KOPT-K1 (cell line): ENCODE results near the gene NPLOC4.
"Not testable (repeated sequence)": the region's sequence is repeated elsewhere in the genome, so short reads cannot be mapped to it uniquely, and the experiment has no call there.

Experiments used
- H3K27ac ChIP-seq: fragments of 200-600 bp; sonication (generic); 2 replicates; pipeline ENCODE4 v1.5.1; 2016; ENCODE audit warnings: antibody characterized with exemption, mild to moderate bottlenecking, low read depth, low read length; ENCODE audit not compliant: poor library complexity, severe bottlenecking
- H3K36me3 ChIP-seq: fragments of 200-600 bp; sonication (generic); 2 replicates; pipeline ENCODE4 v1.5.1; 2017; ENCODE audit warnings: antibody characterized with exemption, mild to moderate bottlenecking, low read length, moderate library complexity; ENCODE audit not compliant: insufficient read depth
- H3K9me3 ChIP-seq: fragments of 200-600 bp; sonication (generic); 2 replicates; pipeline ENCODE4 v1.5.1; 2017; ENCODE audit warnings: antibody characterized with exemption, low read length, mild to moderate bottlenecking; ENCODE audit not compliant: insufficient read depth, poor library complexity, severe bottlenecking

Gene NPLOC4

DNA sequence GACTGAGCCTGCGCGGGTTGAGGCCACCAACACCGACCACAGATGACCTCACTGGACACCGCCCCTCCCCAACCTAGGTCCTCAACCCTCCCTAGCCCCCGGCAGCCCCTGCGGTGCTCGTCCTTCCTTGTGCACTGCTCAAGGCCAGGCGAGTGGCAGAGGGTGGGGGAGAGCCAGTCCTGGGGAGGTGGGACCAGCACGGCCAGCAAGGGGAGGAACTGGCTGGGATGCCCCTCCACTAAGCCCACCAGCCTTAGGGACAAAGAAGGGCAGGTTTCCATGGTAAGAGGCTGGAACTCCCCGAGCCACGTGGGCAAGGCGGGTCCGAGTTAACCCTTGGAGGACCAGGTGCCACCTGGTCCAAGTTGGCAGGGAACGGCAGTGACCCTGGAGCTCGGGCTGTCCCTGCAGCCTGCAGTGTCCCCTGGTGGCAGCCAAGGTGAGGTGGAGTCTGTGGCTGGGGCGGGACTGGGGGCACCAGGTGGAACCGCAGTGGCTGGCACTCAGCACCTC lies 99.5 kb downstream of the NPLOC4 start:
- Histone ChIP-seq H3K36me3 (peaks cover 48% of the 10 kb centered on the region; the same call in 1 of the 2 replicates), H3K27ac (no peak overlapping the region), H3K9me3 (no peaks in the 10 kb centered on the region)

DNA sequence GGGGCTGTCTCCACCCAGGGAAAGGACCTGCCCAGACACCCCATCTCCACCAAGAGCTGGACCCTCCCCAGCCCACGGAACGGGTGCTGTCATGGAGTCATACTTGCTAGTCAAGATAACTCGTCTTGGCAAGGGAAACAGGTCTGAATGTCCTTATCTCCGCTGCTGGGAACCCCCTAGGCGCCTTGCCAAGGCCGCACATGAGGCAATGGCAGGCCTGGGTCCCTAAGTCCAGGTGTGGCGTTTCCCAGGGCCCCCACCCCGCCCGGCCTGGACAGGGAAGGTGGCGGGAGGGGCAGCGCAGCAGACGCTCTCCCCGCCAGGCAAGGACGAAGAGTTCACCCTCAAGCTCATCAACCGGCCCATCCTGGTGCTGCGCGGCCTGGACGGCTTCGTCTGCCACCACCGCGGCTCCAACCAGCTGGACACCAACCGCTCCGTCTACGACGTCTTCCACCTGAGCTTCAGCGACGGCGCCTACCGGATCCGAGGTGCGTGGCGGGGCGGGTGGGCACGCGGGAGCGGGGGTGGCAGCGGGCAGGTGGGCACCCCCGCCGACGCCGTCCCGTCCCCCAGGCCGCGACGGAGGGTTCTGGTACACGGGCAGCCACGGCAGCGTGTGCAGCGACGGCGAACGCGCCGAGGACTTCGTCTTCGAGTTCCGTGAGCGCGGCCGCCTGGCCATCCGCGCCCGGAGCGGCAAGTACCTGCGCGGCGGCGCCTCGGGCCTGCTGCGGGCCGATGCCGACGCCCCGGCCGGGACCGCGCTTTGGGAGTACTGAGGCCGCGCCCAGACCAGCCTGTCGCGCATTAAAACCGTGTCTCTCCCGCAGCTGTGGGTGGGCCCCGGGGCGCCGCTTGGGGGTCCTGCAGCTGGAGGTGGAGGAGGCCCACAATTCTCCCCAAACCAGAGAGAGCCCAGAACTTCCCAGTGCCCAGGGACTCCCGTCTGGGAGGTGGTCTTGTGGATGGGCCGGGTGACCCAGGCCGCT lies 100.3 kb downstream of the NPLOC4 start:
- Histone ChIP-seq H3K27ac (no peak overlapping the region), H3K36me3 (peaks cover 43% of the 10 kb centered on the region; the same call in 1 of the 2 replicates), H3K9me3 (no peaks in the 10 kb centered on the region)

DNA sequence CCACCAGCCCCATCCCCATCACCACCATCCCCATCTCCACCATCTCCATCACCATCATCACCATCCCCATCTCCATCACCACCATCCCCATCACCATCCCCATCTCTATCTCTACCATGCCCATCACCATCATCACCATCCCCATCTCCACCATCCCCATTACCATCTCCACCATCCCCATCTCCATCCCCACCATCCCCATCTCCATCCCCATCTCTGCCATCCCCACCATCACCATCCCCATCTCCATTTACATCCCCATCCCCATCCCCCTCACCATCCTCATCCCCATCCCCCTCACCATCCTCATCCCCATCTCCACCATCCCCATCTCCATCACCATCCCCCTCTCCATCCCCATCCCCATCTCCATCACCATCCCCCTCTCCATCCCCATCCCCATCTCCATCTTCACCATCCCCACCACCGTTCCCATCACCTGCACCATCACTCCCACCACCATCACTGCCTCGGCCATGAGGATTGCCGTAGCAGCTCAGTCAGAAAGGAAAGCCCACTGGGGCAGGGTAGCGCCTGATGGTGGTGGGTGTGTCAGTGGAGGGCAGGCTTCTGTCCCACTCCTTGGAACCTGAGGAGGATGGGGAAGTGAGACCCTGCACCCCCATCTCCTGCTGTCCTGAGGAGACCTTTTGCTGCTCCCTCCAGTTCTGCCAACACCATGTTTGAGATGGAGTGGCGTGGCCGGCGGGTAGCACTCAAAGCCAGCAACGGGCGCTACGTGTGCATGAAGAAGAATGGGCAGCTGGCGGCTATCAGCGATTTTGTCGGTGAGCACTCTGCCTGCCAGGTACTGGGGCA lies 101.2 kb downstream of the NPLOC4 start:
- Histone ChIP-seq H3K27ac (no peak overlapping the region), H3K9me3 (no peaks in the 10 kb centered on the region), H3K36me3 (peaks cover 34% of the 10 kb centered on the region; the same call in 1 of the 2 replicates)

DNA sequence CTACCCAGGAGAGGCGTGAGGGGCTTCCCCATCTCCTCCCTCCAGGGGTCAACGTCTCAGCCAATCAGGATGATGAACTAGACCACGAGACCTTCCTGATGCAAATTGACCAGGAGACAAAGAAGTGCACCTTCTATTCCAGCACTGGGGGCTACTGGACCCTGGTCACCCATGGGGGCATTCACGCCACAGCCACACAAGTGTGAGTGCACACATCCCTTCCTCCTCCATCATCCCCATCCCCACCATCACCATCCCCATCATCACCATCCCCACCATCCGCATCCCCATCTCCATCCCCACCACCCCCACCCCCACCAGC lies 101.9 kb downstream of the NPLOC4 start:
- H3K27ac ChIP-seq: no peak overlapping the region
- peaks cover 27% of the 10 kb centered on the region; the same call in 1 of the 2 replicates for H3K36me3 ChIP-seq
- no peaks in the 10 kb centered on the region for H3K9me3 ChIP-seq

DNA sequence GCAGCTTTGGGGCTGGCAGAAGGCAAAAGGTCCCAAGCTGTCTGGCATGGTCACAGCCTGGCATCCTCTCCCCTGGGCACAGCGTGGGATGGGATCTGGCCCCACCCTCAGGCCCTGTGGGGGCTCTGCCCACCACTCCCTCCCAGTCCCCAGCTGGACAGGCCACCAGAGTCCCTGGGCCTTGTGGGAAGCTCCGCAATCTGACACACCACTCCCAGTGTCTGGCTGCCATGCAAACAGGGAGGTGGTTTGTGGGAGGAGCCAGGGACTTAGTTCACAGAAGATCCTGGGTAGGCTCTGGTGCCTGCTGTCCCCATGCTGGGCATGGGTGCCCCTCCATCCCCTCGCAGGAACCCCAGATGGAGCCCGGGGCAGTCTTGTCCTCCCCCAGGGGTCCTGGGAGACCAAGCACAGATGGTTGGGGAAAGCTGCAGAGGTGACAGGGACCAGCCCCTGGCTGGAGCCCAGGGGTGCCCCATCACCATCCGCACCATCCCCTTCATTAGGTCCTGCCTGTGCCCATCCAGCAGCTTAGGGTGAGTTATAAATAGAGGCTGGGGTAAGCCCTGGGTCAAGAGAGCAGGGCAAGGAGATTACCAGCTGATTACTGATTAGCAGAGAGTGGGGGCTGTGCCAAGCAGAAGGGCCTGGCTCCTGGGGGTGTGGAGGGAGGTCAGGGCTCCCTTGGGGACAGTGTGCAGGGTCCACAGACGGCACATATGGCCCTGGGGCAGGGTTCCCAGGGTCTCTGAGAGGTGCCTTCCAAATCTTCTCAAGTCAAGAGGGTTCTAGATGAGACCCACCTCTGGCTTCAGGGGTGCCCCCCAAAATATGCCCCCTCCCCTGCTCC lies 102.5 kb downstream of the NPLOC4 start:
- no peak overlapping the region for H3K27ac ChIP-seq
- peaks cover 21% of the 10 kb centered on the region; the same call in 1 of the 2 replicates for H3K36me3 ChIP-seq
- no peaks in the 10 kb centered on the region for H3K9me3 ChIP-seq

DNA sequence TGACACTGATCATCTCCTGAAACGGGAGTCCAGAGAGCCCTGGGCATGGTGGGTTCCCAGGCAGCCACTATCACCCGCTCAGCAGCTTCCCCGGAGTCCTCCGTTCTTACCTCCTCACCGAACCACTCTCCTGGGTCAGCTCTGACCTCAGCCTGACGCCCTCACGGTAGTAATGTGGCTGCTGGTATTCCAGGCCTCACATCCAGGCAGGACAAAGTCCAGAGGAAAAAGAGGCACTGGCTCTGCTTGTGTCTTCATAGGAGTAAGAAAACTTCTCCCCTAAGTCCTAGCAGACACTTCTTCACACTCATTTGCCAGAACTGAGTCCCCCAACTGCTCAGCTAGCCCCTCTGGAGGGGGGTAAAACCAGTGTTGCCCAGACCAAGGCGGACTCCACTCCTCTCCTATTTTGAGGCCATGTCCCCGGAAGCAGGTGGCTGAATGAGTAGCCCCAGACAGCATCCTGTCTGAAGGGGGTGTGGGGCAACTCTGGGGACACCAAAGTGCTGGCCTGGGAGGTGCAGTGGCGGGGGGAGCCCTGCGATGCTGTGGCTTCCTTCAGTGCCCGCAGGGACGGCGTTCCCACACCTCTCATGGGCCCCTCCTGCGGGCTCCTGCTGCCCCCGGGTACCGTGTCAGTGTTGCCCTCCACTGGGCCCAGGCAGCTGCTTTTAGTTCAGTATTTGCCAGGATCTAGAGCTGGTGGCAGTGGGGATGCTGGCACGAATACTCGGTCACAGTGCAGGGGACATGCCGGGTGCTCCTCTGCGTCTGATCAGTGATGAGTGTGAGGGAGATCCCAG lies 103.4 kb downstream of the NPLOC4 start:
- Histone ChIP-seq H3K36me3 (peaks cover 12% of the 10 kb centered on the region; the same call in 1 of the 2 replicates), H3K9me3 (no peaks in the 10 kb centered on the region), H3K27ac (peak overlapping the region; percentile 1)

DNA sequence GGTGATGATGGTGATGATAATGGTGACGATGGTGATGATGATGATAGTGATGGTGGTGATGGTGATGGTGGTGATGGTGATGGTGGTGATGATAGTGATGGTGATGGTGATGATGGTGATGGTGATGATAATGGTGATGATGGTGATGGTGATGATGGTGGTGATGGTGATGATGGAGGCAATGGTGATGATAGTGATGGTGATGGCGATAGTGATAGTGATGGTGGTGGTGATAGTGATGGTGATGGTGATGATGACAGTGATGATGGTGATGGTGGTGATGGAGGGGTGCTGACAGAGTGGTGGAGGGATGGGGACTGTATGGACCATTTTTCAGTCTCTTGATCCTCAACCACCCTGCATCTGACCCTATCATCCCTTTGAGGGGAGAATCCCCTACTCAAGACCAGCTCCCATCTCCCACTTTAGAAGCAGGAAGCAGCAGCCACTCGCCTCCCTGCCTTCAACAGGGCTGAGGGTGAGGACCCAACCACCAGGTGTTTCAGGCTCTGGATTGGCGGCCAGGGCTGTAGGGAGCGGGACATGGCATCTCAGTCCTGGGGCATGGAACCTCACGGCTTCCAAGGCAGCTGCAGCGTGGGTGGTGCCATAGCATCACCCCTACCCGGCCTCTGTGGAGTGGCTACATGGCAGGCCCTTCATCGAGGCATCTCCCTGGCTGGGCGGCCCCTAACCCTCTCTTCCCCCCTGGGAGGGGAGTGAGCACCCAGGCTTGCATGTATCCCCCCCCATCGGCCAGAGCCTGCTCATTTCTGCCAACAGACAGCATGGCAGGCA lies 104.2 kb downstream of the NPLOC4 start:
- Histone ChIP-seq H3K27ac (no peak overlapping the region), H3K9me3 (no peaks in the 10 kb centered on the region), H3K36me3 (peaks cover 4% of the 10 kb centered on the region; the same call in 1 of the 2 replicates)

DNA sequence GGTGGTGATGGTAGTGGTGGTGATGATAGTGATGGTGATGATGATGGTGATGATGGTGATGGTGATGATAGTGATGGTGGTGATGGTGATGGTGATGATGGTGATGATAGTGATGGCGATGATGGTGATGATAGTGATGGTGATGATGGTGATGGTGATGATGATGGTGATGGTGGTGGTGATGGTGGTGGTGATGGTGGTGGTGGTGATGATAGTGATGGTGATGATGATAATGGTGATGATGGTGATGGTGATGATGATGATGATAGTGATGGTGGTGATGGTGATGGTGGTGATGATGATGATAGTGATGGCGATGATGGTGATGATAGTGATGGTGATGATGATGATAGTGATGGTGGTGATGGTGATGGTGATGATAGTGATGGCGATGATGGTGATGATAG lies 104.9 kb downstream of the NPLOC4 start:
- H3K36me3 ChIP-seq, H3K27ac ChIP-seq, H3K9me3 ChIP-seq: not testable (repeated sequence)

DNA sequence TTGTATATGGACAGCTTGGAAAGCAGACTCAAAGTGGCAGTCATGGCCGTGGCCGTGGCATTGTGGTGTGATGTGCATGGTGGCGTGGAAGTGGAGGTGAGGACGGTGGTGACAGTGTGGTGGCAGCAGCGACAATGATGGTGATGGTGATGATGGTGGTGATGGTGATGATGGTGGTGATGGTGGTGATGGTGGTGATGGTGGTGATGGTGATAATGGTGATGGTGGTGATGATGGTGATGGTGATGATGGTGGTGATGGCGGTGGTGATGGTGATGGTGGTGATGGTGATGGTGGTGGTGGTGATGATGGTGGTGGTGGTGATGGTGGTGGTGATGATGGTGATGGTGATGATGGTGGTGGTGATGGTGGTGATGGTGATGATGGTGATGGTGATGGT lies 105.9 kb downstream of the NPLOC4 start:
- H3K36me3 ChIP-seq, H3K27ac ChIP-seq, H3K9me3 ChIP-seq: not testable (repeated sequence)

DNA sequence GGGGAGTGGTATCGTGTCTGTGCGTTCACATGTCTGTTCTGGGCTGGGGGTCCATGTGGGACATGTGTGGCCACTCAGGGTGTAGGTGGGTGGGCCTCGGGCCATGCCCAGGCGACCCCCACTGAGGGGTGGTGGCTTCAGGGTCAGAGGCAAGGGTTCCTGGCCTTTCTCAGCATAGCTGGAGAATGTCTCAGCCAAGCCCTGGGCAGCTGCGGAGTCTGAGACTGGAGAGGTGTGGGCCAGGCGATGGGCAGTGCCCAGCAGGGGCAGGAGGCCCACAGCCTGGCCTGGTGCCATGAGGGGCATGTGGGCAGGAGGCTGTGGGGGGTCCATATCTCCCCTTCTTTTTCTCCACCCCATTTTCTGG lies 107.5 kb downstream of the NPLOC4 start:
- Histone ChIP-seq H3K27ac (no peak overlapping the region), H3K9me3 (no peaks in the 10 kb centered on the region), H3K36me3 (no peaks in the 10 kb centered on the region)

DNA sequence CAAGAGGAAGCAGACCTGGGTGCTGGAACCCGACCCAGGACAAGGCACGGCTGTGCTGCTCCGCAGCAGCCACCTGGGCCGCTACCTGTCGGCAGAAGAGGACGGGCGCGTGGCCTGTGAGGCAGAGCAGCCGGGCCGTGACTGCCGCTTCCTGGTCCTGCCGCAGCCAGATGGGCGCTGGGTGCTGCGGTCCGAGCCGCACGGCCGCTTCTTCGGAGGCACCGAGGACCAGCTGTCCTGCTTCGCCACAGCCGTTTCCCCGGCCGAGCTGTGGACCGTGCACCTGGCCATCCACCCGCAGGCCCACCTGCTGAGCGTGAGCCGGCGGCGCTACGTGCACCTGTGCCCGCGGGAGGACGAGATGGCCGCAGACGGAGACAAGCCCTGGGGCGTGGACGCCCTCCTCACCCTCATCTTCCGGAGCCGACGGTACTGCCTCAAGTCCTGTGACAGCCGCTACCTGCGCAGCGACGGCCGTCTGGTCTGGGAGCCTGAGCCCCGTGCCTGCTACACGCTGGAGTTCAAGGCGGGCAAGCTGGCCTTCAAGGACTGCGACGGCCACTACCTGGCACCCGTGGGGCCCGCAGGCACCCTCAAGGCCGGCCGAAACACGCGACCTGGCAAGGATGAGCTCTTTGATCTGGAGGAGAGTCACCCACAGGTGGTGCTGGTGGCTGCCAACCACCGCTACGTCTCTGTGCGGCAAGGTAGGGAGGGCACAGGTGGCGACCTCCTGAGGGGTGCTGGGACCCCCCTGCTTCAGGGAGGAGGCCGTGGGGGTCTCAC lies 108.1 kb downstream of the NPLOC4 start:
- no peaks in the 10 kb centered on the region for H3K9me3 ChIP-seq
- no peak overlapping the region for H3K27ac ChIP-seq
- no peaks in the 10 kb centered on the region for H3K36me3 ChIP-seq

DNA sequence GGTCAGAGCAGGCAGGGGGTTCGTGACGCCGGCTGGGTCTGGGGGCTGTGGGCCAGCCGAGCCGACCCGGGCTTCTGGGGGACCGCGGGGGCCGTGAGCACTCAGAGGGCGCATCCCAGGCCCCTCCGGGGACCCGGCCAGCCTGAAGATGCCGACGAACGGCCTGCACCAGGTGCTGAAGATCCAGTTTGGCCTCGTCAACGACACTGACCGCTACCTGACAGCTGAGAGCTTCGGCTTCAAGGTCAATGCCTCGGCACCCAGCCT lies 108.6 kb downstream of the NPLOC4 start:
- Histone ChIP-seq H3K27ac (no peak overlapping the region), H3K9me3 (no peaks in the 10 kb centered on the region), H3K36me3 (no peaks in the 10 kb centered on the region)
